GM21447 (cell line): ENCODE measurements around the gene ANKZF1.

Experiments
- ATAC-seq: cut with Tn5 transposase; IDR thresholded peaks from one replicate; pipeline ENCODE4 v1.9.1; 2021; ENCODE audit not compliant: unreplicated experiment

Gene ANKZF1

DNA sequence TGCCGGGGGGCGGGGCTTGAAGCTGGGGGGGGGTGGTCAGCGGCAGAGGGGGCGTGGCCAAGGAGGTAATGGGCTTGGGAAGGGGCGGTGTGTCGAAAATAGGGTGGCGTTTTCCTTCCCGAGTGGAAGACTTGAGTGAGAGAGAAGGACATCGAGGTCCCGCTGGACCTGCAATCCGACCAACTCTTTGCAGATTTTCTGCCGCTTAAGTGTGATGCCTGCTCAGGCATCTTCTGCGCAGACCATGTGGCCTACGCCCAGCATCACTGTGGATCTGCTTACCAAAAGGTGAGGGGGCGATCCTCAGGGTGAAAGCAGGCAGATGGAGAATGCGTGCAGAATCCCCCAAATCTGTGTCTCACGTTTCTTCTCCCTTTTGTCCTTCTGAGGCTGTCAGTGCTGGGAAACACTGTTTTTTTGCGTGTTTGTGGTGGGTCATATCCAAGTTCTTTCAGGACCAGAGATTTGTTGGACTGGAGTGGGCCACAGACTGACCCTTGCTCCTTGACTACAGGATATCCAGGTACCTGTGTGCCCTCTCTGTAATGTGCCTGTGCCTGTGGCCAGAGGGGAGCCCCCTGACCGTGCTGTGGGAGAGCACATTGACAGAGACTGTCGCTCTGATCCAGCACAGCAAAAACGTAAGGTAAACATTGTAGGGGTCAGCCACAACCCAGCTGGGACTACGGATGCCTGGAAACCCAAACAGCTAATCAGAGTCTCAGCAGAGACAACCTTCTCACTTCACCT is 22.3 kb upstream of the ANKZF1 start:
- ATAC-seq: no peak

DNA sequence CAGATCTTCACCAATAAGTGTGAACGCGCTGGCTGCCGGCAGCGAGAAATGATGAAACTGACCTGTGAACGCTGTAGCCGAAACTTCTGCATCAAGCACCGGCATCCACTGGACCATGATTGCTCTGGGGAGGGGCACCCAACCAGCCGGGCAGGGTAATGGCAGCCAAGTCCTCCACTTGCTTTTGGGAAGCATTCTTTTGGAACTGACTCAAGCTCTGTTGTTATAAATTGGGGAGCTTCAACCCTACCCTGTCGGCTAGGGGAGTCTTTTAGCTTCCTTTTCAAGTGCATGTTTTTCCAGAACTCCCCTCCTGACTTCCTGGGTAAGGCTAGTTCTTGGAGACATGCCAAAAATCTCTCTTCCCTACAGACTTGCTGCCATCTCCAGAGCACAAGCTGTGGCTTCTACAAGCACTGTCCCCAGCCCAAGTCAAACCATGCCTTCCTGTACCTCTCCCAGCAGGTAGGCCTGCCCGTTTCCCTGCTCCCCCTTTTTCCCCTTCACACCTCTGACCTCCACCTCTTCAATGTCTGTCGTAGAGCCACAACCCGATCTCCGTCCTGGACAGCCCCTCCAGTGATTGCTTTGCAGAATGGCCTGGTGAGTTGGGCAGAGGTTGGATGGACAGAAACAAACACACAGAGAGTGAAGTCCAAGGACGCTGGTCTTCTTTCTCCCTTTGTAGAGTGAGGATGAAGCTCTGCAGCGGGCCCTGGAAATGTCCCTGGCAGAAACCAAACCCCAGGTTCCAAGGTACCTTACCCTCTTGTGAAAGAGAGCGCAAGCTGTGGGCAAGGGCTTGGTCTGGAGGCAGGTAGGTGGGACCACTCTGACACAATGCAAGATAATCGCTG is 21.5 kb upstream of the ANKZF1 start:
- no peak for ATAC-seq

DNA sequence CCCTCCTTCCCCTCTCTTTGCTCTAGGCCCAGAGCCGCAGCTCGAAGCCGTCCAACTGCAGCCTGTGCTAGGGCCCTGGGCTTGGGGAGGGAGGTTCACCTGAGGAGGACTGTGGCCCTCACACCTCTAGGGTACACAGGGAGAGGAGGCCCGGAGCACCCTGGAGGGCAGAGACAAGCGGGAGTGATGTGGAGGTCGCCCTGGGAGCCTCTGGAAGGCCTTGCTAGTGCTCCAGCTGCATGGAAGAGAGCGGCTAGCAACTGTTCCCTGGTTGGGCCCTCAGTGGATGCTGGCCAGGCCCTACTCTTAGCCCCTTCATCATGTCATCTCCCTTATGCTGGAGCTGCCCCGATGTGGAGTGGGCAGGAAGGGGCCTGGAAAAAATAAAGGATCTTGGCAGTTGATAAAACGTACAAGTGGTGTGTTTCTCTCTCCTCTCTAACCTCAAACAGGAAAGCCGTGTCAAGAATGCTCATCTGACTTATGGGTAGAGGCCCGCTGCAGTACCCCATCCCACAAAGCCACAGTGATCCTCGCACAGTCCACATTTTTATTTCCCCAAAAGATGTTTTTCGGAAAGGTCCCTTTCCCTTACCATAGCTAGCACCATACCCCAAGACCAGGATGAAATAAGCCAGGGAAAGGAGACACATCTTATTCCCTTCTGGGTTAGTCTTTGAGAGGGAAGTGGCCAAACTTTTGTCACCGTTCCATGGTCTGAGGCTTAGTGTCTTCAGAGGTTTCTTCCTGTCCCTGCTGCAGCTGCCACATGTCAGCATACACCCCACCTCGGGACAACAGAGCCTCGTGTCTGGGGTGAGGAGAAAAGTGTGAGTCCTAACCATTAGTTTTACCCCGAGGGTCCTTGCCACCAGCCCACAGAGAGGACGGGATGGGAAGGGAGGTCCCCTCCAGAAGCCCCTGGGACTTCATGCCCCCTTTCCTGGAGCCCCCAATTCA is 20.1 kb upstream of the ANKZF1 start:
- ATAC-seq: no peak

DNA sequence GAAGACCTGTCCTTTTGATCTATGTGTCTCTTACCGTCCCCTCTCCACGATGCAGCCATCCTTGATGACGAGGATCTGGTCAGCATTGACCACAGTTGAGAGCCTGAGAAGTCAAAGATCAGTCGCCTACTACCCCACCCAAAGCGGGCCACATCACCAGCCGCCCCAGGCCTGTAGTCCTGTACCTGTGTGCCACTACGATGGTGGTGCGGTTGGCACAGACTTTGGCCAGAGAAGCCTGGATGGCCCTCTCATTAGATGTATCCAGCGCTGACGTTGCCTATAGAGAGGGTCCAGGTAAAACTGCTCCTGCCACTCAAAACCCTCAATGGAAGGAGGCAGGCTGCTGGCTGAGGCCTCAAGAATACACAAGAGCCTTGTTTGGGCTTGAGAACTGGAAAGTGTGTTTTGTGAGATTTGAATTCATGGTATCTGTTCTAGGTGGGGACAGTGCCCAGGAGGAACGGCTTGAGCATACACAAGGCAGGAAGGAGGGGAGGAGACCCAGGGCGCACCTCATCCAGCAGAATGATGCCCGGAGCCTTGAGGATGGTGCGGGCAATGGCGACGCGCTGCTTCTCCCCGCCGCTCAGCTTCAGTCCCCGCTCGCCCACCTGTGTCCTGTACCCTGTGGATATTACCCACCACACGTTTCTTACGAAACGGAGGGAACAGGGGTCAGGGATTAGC is 19.3 kb upstream of the ANKZF1 start:
- no peak for ATAC-seq

DNA sequence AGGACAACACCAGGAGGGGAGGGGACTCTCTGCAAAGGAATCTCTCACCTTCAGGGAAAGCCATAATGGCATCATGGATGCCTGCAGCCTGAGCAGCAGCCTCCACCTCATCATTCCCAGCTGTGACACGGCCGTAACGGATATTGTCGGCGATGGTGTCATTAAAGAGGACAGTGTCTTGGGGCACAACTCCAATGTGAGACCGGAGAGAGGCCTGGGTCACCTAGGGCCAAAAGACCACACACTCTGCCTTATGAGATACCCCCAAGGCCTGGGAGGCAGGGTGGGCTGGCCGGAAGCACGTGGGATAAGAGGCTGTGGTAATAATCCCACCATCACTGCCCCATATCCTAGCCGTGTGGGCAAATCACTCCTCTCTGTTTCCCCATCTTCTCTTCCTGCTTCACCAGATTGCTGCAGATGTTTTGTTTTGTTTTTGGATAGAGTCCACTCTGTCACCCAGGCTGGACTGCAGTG is 18.7 kb upstream of the ANKZF1 start:
- ATAC-seq: no peak

DNA sequence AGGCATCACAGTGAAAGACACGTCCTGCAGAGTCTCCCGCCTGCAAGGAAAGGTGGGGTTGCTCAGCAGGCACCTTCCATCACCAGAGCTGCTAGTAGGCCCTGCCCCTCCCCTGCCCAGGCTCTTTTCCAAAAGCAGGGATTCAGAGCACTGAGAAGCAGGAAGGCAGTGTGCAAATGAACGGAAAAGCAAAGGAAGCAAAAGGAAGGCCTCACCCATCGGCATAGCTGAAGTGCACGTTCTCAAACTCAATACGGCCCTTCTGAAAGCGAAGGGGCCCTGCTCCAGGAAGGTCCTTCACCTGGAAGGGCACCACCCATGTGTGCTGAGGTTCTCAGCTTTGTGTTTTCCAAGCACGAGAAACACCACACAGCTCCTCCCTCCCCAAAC is 16.6 kb upstream of the ANKZF1 start:
- no peak for ATAC-seq

DNA sequence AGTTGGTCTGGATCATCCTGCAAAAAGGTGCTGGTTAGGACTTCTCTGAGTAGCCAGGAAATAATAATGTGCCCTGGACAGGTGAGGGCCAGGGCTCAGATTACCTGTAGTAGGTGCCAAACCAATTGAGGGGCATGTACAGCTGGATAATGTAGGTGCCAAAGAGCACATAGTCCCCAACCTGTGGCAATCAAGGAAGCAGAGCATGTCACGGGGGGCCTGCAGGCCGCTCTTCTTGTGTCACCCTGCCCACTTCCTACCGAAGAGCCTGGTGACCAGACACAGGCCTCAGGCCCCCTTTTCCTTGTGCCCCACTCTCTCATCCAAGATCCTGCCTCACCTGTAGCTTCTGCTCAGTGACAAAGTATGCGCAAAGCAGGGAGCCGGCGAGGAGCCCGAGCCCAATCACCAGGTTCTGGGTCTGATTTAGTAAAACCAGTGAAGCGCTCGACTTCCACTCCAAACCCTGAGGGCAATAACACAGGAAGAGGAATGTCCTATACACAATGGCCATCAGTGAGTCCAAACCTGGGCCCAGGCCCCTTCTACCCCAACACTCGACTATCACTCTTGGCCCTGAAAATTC is 16.0 kb upstream of the ANKZF1 start:
- no peak for ATAC-seq

DNA sequence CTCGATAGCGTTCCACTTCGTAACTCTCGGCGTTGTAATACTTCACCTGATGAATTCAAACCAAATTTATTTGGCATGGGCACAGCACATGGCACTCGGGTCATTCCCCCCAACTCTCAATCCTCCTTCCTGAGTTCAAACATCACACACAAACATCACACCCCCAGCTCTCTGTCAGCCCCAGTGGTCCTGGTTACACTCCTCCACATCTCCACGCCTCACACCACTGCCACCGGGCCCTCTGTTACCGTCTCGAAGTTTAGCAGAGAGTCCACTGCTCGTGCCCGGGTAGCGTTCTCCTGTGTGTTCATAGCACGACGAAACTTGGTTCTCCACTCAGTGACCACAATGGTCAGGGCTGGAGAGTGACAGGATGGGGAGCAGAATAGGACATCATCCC is 15.5 kb upstream of the ANKZF1 start:
- ATAC-seq: no peak

DNA sequence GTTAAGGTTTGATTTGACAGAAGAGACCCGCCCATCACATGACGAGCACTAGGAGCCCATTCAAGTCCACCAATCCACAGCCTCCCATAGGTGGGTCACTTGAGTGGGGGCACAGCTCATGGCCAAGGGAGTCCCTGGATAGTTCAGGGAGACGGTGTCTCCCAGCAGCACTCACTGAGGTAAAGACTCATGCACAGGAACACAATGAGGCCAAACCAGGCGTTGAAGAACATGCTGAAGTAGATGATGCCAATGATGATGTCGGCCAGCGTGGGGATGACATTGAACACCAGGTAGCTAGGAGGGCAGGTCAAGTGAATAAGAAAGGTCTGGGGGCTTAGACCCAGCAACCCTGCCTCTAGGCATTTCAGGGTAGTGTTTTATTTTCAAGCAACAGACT is 14.8 kb upstream of the ANKZF1 start:
- ATAC-seq: no peak

DNA sequence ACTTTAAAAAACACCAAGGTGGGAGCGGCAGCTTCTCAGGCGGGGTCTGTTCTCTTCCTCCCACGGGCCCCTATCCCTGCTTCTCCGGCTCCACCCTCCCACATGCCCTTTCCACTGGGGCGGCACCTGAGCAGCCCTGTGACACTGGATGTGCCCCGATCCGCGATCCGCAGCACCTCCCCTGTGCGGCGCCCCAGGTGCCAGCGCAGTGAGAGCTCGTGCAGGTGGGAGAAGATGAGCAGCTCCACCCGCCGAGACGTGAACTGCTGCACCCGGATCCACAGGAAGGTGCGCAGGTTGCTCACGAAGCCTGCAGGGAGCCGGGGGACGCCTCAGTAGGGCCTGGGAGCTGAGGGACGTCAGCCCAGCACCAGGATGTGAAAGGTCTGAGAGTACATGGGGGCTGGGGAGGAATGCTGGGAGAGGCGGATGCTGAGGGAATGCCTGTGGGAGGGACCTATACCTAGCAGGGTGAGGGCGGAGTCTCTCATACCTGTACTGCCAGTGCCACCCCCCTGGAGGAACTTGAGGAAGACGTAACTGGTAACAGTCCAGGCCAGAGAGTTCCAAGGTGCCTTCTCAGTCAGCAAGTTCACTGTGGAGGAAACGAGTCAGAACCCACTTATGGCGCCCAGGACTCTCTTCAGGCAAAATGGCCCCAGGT is 13.6 kb upstream of the ANKZF1 start:
- no peak for ATAC-seq

DNA sequence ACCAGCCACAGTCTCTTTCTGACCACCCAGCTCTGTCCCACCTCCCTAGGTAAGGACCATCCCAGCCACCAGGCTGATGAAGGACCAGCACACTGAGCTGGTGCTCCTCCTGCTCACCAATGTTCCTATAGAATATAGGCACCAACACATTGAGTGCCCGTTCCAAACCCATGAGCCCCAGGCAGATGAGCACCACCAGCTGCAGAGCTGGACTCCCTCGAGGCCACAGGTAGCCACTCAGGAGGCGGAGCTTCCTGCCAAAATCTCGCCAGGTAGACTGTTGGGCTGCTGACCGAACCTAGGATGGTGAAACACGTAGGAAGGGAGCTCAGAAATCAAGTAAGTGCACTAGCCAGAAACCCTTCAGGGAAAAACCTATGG is 13.1 kb upstream of the ANKZF1 start:
- ATAC-seq: no peak

DNA sequence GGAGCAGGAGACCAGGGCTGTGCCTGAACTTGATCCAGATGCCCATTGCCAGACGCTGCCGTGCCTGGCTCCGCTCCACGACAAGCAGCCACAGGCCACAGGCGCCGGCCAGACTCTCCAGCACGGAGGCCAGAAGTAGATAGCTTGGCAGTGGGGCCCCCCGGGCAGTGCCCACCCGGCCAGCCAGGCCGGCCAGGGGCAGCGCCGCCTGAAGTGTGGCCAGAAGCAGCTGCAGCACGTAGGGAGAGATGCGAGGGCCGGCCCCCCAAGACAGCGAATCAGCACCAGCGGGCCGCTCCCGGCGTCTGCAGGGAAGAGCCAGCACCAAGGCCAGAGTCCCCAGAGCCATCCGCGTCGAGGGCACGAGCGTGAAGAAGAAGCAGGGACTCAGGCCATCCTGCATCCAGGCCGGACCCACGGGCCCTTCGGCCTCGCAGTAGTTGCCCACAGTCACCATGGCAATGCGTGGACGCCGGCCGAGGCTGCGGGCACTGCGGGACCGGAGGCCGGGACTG is 11.3 kb upstream of the ANKZF1 start:
- ATAC-seq: peak; percentile 34

DNA sequence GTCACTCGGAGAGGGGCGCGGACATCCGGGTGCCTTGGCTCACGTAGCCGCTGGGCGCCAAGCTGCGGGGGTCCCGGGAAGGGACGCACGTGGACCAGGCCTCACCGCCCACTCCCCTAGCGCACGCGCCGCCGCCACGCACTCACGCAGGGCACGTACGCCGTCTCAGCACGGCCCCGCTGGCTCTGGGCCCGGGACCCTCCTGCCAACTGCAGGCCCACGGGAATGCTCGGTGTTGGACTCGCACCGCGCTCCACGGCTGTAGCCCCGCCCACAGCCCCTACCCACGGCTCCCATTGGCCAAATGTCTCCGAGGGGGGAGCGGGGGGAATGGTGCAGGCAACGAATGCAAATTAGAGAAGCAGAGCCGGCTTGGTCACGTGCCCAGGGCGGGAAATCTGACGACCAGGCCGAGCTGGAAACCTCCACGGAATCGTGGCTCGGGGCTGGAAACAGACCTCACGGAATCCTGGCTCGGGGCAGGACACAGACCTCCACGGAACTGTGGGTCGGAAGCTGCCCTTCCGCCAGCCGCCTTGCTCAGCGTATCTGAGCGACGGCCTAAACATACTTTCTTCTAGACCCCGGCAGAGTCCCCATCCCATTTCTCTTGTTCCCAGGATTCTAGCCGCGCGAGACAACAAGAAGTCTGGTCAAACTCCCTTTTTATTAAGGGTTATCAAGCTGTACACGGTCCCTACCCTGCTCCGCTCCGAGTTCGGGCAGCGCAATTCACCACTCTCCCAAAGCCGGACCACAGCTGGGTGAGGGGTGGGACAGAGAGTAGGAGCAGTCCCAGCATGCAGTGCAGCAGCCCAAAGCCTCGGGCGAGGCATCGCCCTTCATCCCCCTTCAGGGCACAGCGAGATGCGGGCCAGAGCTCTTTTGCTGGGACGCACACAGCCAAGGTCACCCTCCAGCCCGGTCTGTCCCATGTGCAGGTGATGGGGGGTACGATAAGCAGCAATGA is 10.6 kb upstream of the ANKZF1 start, which contains the start of gene ABCB6:
Gene ABCB6, minus strand, starts transcription at position 227 of the 970 bp plus-strand sequence. CDS start 285 bp downstream, outside the sequence.
- ATAC-seq: peak; percentile 84

DNA sequence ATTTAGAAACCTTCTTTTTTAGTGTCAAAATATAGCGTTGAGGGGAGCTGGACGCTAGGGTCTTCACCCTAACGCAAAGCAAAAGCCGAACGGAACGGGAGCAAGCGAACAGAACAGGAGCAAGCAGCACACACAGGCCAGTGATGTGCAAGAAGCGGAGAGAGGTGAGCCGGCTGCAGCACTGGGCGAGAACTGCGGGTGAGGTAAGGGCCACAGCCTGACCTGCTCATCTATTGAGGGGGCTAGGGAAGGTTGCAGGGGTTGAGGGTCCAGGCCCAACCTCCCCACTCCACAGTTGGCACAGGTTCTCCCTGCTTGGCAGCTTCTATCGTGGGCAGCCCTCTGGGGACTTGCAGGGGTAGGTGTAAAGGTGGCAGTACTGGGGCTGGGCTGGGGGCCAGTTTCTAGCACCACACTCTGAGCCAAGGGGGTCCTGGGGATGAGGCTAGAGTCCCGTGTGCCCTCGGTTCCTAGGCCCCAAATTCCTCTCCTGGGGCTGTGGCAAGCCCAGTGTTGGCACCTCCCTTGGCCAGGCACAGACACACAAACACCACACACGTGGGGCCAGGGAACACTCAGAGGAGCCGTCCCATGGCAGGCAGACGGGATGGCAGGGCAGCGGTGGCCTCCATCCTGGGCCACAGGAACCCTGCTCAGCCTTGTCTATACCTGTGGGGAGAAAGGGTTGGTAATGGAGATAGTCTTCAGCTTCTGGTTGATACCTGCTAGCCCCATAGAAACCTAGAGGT is 9.6 kb upstream of the ANKZF1 start:
- ATAC-seq: no peak

DNA sequence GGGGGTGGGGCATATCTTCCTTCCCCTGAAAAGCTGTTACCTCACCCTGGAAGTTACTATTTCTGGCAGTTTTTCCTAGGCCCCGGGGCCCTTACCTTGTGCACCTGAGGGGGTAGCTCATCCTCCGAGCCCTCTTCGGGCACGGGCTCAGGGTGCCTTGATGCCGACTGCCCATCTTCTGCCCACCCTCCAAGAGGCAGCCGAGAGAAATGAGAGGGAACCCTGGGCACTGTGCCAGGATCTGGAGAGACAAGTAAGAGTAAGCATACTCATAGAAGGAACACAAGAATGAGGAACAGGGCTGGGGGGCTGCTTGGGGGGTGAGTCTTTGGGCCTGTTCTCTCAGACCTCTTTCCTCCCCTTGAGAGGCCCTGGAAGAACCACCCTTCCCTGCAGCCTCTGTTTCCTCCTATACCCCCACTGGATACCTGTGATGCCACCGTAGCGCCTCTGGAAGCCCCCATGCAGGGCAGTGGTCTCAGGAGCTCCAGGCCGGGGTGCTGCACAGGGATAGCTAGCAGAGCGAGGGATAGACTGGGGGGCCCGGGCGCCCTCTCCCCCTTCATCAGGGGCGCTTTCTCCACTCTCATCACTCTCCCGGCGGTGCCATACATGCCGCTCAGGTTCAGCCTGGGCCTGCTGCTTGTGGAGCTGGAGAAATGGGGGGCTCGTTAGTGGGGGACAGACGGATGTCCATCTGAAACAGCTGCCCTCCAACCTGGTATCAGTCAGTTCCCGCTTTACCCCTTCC is 8.8 kb upstream of the ANKZF1 start:
- ATAC-seq: no peak

DNA sequence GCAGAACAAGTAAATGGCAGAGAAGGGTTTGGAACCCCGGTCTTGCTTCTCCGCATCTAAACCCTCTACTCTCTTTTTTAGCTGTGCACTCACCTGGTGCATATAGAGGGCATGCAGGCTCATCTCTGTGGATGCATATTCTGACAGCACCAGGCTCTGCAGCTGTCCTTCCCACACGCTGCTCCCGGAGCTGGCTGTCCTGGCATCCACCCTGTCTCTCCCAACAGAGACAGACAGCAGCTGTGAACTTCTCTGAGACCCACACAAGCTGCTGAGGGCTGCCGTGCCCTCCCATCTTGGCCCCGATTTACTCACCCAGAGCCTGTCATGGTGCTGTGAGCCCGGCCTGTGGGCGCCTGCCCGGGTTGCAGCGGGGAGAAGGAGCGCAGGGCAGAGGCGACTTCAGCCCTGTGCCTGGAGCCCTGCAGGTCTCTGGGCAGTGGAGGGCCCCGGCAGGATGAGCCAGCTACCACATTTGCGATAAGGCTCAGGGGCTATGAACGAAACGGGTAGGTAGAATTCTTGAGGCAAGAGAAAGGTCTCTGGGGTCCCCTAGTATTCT is 7.6 kb upstream of the ANKZF1 start:
- ATAC-seq: no peak
